CD4-positive, alpha-beta T cell (primary cell): ENCODE data around the gene RIT2. TPM values are rescaled to one million over a fixed set of nuclear protein-coding genes. Genes with fewer than 3 reads are reported as not detected.

Experiments used
- ATAC-seq: fragments of 200-7000 bp; cut with Tn5 transposase; one replicate; pipeline ENCODE4 v1.10.0; 2022; ENCODE audit warnings: mild to moderate bottlenecking; ENCODE audit not compliant: poor library complexity
- CTCF ChIA-PET: fragments of 350-600 bp; sonication (Branson Sonifier 250); formaldehyde crosslinking; loops from one replicate; lab custom pipeline; 2021; ENCODE audit warnings: antibody characterized with exemption, inconsistent platforms; lab: Charles Lee
- POLR2A ChIA-PET: fragments of 350-600 bp; sonication (Branson Sonifier 250); formaldehyde crosslinking; loops from one replicate; lab custom pipeline; 2021; ENCODE audit warnings: antibody characterized with exemption, inconsistent platforms; lab: Charles Lee
- DNase-seq, 14 experiments: peaks; one replicate each; pipeline ENCODE4 v3.0.0-alpha.2; 2013 to 2020; ENCODE audit warnings: mixed read lengths in 2 of 14
- H3K27ac ChIP-seq, 2 donors: one replicate each; pipeline versions ENCODE4 v1.5.1 to v1.7.0; 2013; ENCODE audit warnings: low read length in 2 of 2, low read depth in 1 of 2, mild to moderate bottlenecking in 1 of 2
- H3K27me3 ChIP-seq, 2 experiments: 1 replicate in 1 of 2; 2 replicates in 1 of 2; pipeline versions ENCODE4 v1.6.1 to v1.7.0; 2013; ENCODE audit warnings: low read length in 2 of 2, control low read depth in 1 of 2, mild to moderate bottlenecking in 1 of 2, moderate library complexity in 1 of 2; ENCODE audit not compliant: insufficient read depth in 2 of 2, control insufficient read depth in 1 of 2
- H3K36me3 ChIP-seq: one replicate; pipeline ENCODE4 v1.6.1; 2013; ENCODE audit warnings: low read length, control low read depth; ENCODE audit not compliant: insufficient read depth
- H3K4me1 ChIP-seq: one replicate; pipeline ENCODE4 v1.6.1; 2013; ENCODE audit warnings: low read length, control low read depth; ENCODE audit not compliant: insufficient read depth
- H3K4me3 ChIP-seq: one replicate; pipeline ENCODE4 v1.5.1; 2013; ENCODE audit warnings: mild to moderate bottlenecking, low read length, moderate library complexity
- H3K9me3 ChIP-seq, 2 experiments: 1 replicate in 1 of 2; 2 replicates in 1 of 2; pipeline versions ENCODE4 v1.6.1 to v1.7.0; 2013; ENCODE audit warnings: low read length in 2 of 2, mild to moderate bottlenecking in 2 of 2, control low read depth in 1 of 2, moderate library complexity in 1 of 2; ENCODE audit not compliant: control insufficient read depth in 1 of 2, insufficient read depth in 1 of 2
- H3K27ac Mint-ChIP-seq: one replicate; pipeline ENCODE4 v1.8.0; 2020; ENCODE audit warnings: mixed read lengths
- H3K27me3 Mint-ChIP-seq: one replicate; pipeline ENCODE4 v1.8.0; 2021; ENCODE audit warnings: mixed read lengths
- H3K36me3 Mint-ChIP-seq: one replicate; pipeline ENCODE4 v1.8.0; 2021; ENCODE audit warnings: low read depth, mixed read lengths
- H3K4me1 Mint-ChIP-seq: one replicate; pipeline ENCODE4 v1.8.0; 2021; ENCODE audit warnings: low read depth, mixed read lengths
- H3K4me3 Mint-ChIP-seq: one replicate; pipeline ENCODE4 v1.8.0; 2020; ENCODE audit warnings: mild to moderate bottlenecking, mixed read lengths
- H3K9me3 Mint-ChIP-seq: one replicate; pipeline ENCODE4 v1.8.0; 2020; ENCODE audit warnings: mixed read lengths
- intact Hi-C, 2 experiments: fragments of 100-400 bp; cut with DNase I in 1 of 2; cut with micrococcal nuclease in 1 of 2; formaldehyde crosslinking; loops; one replicate each; pipeline versions ENCODE4 v1.15.1 to v1.9.0; 2023 to 2025; cut with DNase I, micrococcal nuclease
- total RNA-seq, 174 experiments: library from RNA in 2 of 174; stranded (reverse) in 2 of 174; gene quantifications; one replicate each; pipeline ENCODE4 v1.2.3 and lab custom pipeline; 2021 to 2026
- TF ChIP-seq, protein P1 (sequence below): fragments of 200-600 bp; IDR thresholded peaks from one replicate; pipeline ENCODE4 v1.8.0; 2022; ENCODE audit warnings: antibody characterized with exemption, mild to moderate bottlenecking

Gene RIT2
- total RNA-seq, 2 experiments from 2014 or later: not detected

DNA sequence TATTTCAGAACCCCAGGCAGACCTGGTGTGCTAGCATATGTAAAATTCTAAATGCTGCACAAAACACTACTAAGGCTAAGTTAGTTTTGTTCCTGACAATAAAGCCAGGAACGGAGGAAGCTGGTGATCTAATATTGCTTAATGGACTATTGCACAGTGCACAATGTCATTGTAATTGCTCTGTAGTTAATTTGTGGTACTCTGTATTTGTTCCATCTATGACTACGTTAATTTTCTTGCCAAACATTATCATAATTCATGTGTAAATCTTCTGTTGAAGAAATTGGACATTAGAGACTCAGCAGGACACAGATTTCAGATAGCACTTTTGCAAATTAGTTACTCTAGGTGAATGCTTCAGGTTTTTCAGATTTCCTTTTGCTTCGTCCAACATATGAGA lies 232.3 kb downstream of the RIT2 start:
- intact Hi-C loops: no loop called here
- H3K27me3 Mint-ChIP-seq: no peaks in the 10 kb centered on the region
- Histone ChIP-seq H3K9me3 (peaks cover 0 to 4% of the 10 kb centered on the region in 2 experiments), H3K27me3 (no peaks in the 10 kb centered on the region), H3K36me3 (no peaks in the 10 kb centered on the region), H3K4me1 (no peaks in the 10 kb centered on the region), H3K27ac (no peak overlapping the region), H3K4me3 (no peak overlapping the region)
- no peak overlapping the region for H3K4me3 Mint-ChIP-seq
- ATAC-seq (no peak), DNase-seq (no peak)
- H3K27ac Mint-ChIP-seq: no peak overlapping the region
- no peaks in the 10 kb centered on the region for H3K36me3 Mint-ChIP-seq
- peaks cover 2% of the 10 kb centered on the region for H3K9me3 Mint-ChIP-seq
- TF ChIP-seq, protein P1, sequence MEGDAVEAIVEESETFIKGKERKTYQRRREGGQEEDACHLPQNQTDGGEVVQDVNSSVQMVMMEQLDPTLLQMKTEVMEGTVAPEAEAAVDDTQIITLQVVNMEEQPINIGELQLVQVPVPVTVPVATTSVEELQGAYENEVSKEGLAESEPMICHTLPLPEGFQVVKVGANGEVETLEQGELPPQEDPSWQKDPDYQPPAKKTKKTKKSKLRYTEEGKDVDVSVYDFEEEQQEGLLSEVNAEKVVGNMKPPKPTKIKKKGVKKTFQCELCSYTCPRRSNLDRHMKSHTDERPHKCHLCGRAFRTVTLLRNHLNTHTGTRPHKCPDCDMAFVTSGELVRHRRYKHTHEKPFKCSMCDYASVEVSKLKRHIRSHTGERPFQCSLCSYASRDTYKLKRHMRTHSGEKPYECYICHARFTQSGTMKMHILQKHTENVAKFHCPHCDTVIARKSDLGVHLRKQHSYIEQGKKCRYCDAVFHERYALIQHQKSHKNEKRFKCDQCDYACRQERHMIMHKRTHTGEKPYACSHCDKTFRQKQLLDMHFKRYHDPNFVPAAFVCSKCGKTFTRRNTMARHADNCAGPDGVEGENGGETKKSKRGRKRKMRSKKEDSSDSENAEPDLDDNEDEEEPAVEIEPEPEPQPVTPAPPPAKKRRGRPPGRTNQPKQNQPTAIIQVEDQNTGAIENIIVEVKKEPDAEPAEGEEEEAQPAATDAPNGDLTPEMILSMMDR: no peak
- CTCF ChIA-PET: no interaction called here
- H3K4me1 Mint-ChIP-seq: no peaks in the 10 kb centered on the region
- POLR2A ChIA-PET: no interaction called here

DNA sequence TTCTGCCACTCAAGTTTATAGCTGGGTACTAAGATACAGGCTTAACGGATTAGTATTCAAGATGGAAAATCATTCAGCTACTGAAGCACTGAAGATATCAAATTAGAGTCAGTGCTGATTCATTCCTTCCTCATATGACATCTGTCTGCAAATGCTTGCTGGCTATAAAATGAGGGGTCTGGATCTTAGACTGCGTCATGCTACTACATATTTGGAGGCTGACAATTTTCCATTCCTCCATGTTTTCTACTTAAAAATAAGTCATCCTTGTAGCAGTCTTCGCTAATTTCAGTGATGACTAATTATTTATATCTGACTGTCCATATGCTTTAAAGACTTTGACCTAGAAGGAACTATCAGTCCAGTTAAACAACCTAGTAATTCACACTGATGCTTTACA lies 233.4 kb downstream of the RIT2 start:
- TF ChIP-seq, protein P1: no peak
- H3K9me3 Mint-ChIP-seq: peaks cover 2% of the 10 kb centered on the region
- POLR2A ChIA-PET: no interaction called here
- H3K27ac Mint-ChIP-seq: no peak overlapping the region
- no peak overlapping the region for H3K4me3 Mint-ChIP-seq
- intact Hi-C loops: no loop called here
- H3K36me3 ChIP-seq: no peaks in the 10 kb centered on the region
- CTCF ChIA-PET: no interaction called here
- ATAC-seq (no peak), DNase-seq (no peak)
- no peaks in the 10 kb centered on the region for H3K27me3 Mint-ChIP-seq
- no peaks in the 10 kb centered on the region for H3K4me1 Mint-ChIP-seq
- H3K4me3 ChIP-seq: no peak overlapping the region
- H3K4me1 ChIP-seq: no peaks in the 10 kb centered on the region
- no peaks in the 10 kb centered on the region for H3K36me3 Mint-ChIP-seq
- H3K9me3 ChIP-seq: peaks cover 0 to 4% of the 10 kb centered on the region in 2 experiments
- H3K27ac ChIP-seq: no peak overlapping the region
- no peaks in the 10 kb centered on the region for H3K27me3 ChIP-seq

- Mint-ChIP-seq H3K27ac (no peak overlapping the region), H3K36me3 (no peaks in the 10 kb centered on the region), H3K9me3 (no peaks in the 10 kb centered on the region), H3K4me3 (no peak overlapping the region), H3K27me3 (no peaks in the 10 kb centered on the region), H3K4me1 (no peaks in the 10 kb centered on the region)
- CTCF ChIA-PET: no interaction called here
- no peaks in the 10 kb centered on the region for H3K36me3 ChIP-seq
- no peaks in the 10 kb centered on the region for H3K27me3 ChIP-seq
- no peaks in the 10 kb centered on the region for H3K4me1 ChIP-seq
- H3K4me3 ChIP-seq: no peak overlapping the region
- H3K9me3 ChIP-seq: peaks cover 0 to 4% of the 10 kb centered on the region in 2 experiments
- no peak for ATAC-seq
- DNase-seq: no peak
- H3K27ac ChIP-seq: no peak overlapping the region
- TF ChIP-seq, protein P1: no peak
- intact Hi-C loops: no loop called here
- POLR2A ChIA-PET: no interaction called here
Observed at GRCh38 chr18:42872838-42873237, 242.6 kb downstream of the RIT2 start.
